ENCODE data around the gene FGR.

The FGR gene

DNA sequence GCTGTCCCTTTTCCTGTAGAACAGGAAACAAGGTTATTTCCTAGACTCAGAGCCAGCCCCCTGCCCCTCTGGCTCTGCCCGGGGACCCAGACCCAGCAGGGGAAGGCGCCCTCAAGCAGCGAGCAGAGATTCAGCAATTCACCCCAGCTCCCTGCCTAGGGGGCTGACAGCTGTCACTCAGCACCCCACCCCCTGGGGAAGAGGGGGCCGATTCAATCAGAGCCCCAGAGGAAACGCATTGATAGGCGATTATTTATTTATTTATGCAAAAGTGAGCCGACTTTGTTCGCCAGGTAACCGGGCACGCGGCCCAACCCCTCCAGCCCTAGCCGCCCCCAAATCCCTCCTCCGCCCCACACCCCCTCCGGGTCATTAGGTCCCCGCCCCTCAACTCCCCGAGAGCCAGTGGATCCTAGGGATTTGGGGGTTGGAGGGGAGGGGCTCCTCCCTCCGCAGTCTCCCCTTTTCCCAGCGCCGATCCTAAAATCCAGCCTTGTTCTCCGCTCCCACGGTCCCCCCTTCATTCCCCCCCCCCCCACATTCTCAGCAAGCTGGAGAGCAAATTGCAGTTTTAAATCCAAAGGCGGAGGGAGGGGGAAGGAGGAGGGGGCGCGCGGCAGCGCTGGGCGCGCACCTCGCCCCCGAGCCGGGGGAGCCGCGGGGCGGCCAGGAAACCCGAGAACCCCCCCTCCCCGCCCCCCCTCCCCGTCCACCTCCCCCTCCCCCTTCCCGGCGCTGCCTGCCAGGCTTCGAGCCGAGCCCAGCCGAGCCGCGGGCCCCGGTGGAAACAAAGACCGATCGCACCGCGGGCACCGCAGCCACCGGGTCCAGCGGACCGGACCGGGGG is 32.3 kb downstream of the FGR start:
- peak; percentile 21 to 66 (median 64) for DNase-seq
- Histone ChIP-seq H3K27me3 (replicated peaks in 2 of 5; ENCODE audit: control insufficient read depth in 4 of 5, insufficient read depth in 5 of 5, low read length in 4 of 5) (no peaks in the 10 kb centered on the region), H3K4me1 (ENCODE audit: control extremely low read depth in 1 of 4, control insufficient read depth in 4 of 4, insufficient read depth in 4 of 4, low read length in 3 of 4) (peaks cover 3 to 85% (median 79%) of the 10 kb centered on the region in 4 experiments), H3K4me3 (ENCODE audit: control insufficient read depth in 1 of 7, extremely low read depth in 1 of 7, insufficient read depth in 4 of 7, low read depth in 2 of 7, low read length in 6 of 7) (peak overlapping the region; percentile 74 to 89 (median 83)), H3K27ac (ENCODE audit: insufficient read depth in 1 of 2, low read depth in 1 of 2, low read length in 2 of 2, poor library complexity in 1 of 2, severe bottlenecking in 2 of 2) (peak overlapping the region in 1 of 2 experiments; percentile 79), H3K9me3 (ENCODE audit: control extremely low read depth in 1 of 5, control insufficient read depth in 4 of 5, insufficient read depth in 2 of 5, low read depth in 1 of 5, low read length in 4 of 5) (no peaks in the 10 kb centered on the region), H3K36me3 (ENCODE audit: control insufficient read depth in 4 of 4, insufficient read depth in 4 of 4, low read length in 3 of 4) (no peaks in the 10 kb centered on the region)
- POLR2A ChIA-PET, result interaction anchor here (1.3 to 1.8 kb wide), 3 partner anchors 34 to 113 kb away, joined by 4 to 5 read pairs (median 4); partner anchors contain the start of gene WASF2
- CTCF ChIA-PET, result interaction anchor here (0.9 to 5.5 kb wide), 10 partner anchors 19 to 301 kb away, joined by 3 to 44 read pairs (median 4); no protein-coding TSS in a partner anchor
- 0% methylated on average over 16 of the region's 54 CpGs for WGBS (ENCODE audit: insufficient coverage)

DNA sequence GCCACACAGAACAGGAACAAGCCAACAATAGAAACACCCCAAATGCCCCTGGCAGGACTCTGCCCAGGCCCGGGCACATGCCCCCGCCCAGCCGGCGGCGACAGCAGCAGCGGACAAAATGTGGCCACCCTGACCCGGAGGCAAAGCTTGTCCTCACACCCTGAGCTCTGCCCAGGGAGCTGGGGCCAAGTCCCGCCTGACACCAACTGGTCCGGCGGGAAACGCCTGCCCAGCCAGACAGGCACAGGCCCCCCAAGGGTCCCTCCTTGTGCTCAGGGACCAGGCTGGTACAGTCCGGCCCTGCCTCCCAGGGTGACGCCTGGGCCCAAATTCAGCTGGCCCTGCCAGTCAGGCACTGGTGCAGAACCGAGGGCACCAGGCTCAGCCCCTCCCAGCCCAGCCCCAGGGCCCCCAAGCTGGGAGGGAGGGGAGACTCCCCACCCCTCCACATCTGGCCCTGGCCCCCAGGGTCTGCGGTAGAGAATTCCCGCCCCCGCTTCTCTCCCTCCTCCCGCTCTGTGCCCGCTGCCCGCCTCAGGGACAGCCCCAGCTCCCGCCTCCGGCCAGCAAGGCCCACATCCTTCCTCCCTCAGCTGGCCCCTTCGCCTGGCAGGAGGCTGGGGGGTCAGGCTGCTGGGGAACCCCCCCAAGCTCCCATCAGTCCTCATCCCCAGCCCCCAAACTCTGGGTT is 33.1 kb downstream of the FGR start:
- peaks cover 3 to 85% (median 80%) of the 10 kb centered on the region in 4 experiments for H3K4me1 ChIP-seq (ENCODE audit: control extremely low read depth in 1 of 4, control insufficient read depth in 4 of 4, insufficient read depth in 4 of 4, low read length in 3 of 4)
- no peaks in the 10 kb centered on the region for H3K36me3 ChIP-seq (ENCODE audit: control insufficient read depth in 4 of 4, insufficient read depth in 4 of 4, low read length in 3 of 4)
- WGBS (ENCODE audit: insufficient coverage), result 3% methylated on average over 23 of the region's 23 CpGs
- peak overlapping the region; percentile 39 to 89 (median 81) for H3K4me3 ChIP-seq (ENCODE audit: control insufficient read depth in 1 of 7, extremely low read depth in 1 of 7, insufficient read depth in 4 of 7, low read depth in 2 of 7, low read length in 6 of 7)
- DNase-seq, result peak in 2 of 3 donors; percentile 34 to 56
- ChIA-PET CTCF (interaction anchor here (0.7 to 5.5 kb wide), 15 partner anchors 14 to 300 kb away, joined by 3 to 44 read pairs (median 4); no protein-coding TSS in a partner anchor), POLR2A (interaction anchor here (1.3 to 1.8 kb wide), 3 partner anchors 33 to 112 kb away, joined by 4 to 5 read pairs (median 4); partner anchors contain the start of gene WASF2)
- peak overlapping the region in 1 of 2 experiments; percentile 70 for H3K27ac ChIP-seq (ENCODE audit: insufficient read depth in 1 of 2, low read depth in 1 of 2, low read length in 2 of 2, poor library complexity in 1 of 2, severe bottlenecking in 2 of 2)
- H3K27me3 ChIP-seq (replicated peaks in 2 of 5; ENCODE audit: control insufficient read depth in 4 of 5, insufficient read depth in 5 of 5, low read length in 4 of 5), result no peaks in the 10 kb centered on the region
- H3K9me3 ChIP-seq (ENCODE audit: control extremely low read depth in 1 of 5, control insufficient read depth in 4 of 5, insufficient read depth in 2 of 5, low read depth in 1 of 5, low read length in 4 of 5), result no peaks in the 10 kb centered on the region

DNA sequence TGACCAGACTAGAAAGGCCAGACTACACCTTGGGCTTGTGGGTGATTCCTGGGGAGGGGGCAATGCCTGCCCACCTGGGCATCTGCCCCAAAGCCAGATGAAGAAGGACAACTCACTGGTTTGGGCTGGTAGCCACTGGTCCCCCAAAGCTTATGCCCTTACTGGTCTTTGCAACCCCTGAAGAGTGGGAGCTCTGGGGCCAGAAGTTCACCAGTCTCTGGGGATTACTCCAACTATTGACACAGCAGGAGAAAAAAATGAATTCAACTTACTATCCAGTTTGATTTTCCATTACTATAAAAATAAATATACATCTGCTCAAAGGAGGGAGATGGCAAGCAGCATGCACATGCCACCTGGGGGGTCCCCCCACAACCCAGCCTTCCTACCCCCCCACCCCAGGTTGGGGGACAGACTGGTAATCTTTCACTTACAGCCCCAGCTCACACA is 33.6 kb downstream of the FGR start:
- ChIA-PET POLR2A (interaction anchor here (1.3 to 1.8 kb wide), 3 partner anchors 33 to 112 kb away, joined by 4 to 5 read pairs (median 4); partner anchors contain the start of gene WASF2), CTCF (interaction anchor here (0.7 to 5.5 kb wide), 17 partner anchors 15 to 300 kb away, joined by 3 to 44 read pairs (median 4); no protein-coding TSS in a partner anchor)
- no peaks in the 10 kb centered on the region for H3K27me3 ChIP-seq (replicated peaks in 2 of 5; ENCODE audit: control insufficient read depth in 4 of 5, insufficient read depth in 5 of 5, low read length in 4 of 5)
- H3K4me1 ChIP-seq (ENCODE audit: control extremely low read depth in 1 of 4, control insufficient read depth in 4 of 4, insufficient read depth in 4 of 4, low read length in 3 of 4), result peaks cover 8 to 85% (median 80%) of the 10 kb centered on the region in 4 experiments
- H3K9me3 ChIP-seq (ENCODE audit: control extremely low read depth in 1 of 5, control insufficient read depth in 4 of 5, insufficient read depth in 2 of 5, low read depth in 1 of 5, low read length in 4 of 5), result no peaks in the 10 kb centered on the region
- H3K36me3 ChIP-seq (ENCODE audit: control insufficient read depth in 4 of 4, insufficient read depth in 4 of 4, low read length in 3 of 4), result no peaks in the 10 kb centered on the region
- peak in 1 of 3 donors; percentile 39 for DNase-seq
- peak overlapping the region in 1 of 2 experiments; percentile 54 for H3K27ac ChIP-seq (ENCODE audit: insufficient read depth in 1 of 2, low read depth in 1 of 2, low read length in 2 of 2, poor library complexity in 1 of 2, severe bottlenecking in 2 of 2)
- H3K4me3 ChIP-seq (ENCODE audit: control insufficient read depth in 1 of 7, extremely low read depth in 1 of 7, insufficient read depth in 4 of 7, low read depth in 2 of 7, low read length in 6 of 7), result peak overlapping the region in 5 of 7 experiments; percentile 57 to 89 (median 81)

DNA sequence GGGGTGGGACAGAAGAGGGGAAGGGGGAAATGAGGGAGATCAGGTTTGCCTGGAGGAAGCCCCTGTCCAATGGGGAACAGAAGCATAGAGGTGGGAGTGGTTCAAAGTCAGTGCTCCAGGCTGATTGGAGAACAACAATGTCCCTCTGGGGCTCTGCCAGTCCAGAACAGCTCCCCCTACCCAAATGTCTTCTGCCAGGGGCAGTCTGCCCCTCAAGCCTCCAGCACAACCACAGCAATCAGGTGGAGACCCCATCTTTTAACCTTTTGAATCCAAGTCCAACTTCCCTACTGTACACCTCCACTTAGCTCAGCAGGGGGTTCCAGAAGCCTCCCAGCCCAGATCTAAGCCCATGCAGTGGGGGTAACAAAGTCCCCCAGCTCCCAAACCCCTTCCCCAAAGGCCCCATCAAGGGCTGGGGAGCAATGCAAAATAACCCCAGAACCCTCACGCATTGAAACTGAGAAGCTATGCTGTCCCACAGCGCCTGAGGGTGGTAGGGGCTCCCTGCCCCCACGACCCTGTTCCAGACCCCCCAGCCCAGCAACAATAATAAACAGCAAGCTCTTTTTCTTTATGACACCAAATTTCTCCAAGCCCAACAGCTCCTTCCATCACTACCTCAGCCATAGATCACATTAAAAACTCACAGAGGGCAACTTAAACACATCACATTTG is 34.3 kb downstream of the FGR start:
- peak overlapping the region in 1 of 2 experiments; percentile 49 for H3K27ac ChIP-seq (ENCODE audit: insufficient read depth in 1 of 2, low read depth in 1 of 2, low read length in 2 of 2, poor library complexity in 1 of 2, severe bottlenecking in 2 of 2)
- POLR2A ChIA-PET, result interaction anchor here (1.8 kb wide), 1 partner anchor 111 kb away, joined by 4 read pairs; the partner anchor contains the start of gene WASF2
- H3K36me3 ChIP-seq (ENCODE audit: control insufficient read depth in 4 of 4, insufficient read depth in 4 of 4, low read length in 3 of 4), result no peaks in the 10 kb centered on the region
- H3K4me1 ChIP-seq (ENCODE audit: control extremely low read depth in 1 of 4, control insufficient read depth in 4 of 4, insufficient read depth in 4 of 4, low read length in 3 of 4), result peaks cover 9 to 85% (median 80%) of the 10 kb centered on the region in 4 experiments
- DNase-seq, result peak; percentile 48 to 71 (median 60)
- CTCF ChIA-PET, result interaction anchor here (0.8 to 5.5 kb wide), 17 partner anchors 9 to 223 kb away, joined by 3 to 44 read pairs (median 4); no protein-coding TSS in a partner anchor
- H3K9me3 ChIP-seq (ENCODE audit: control extremely low read depth in 1 of 5, control insufficient read depth in 4 of 5, insufficient read depth in 2 of 5, low read depth in 1 of 5, low read length in 4 of 5), result no peaks in the 10 kb centered on the region
- peak overlapping the region in 2 of 7 experiments; percentile 48 to 83 for H3K4me3 ChIP-seq (ENCODE audit: control insufficient read depth in 1 of 7, extremely low read depth in 1 of 7, insufficient read depth in 4 of 7, low read depth in 2 of 7, low read length in 6 of 7)
- WGBS (ENCODE audit: insufficient coverage), result 82% methylated on average over 2 of the region's 3 CpGs
- no peaks in the 10 kb centered on the region for H3K27me3 ChIP-seq (replicated peaks in 2 of 5; ENCODE audit: control insufficient read depth in 4 of 5, insufficient read depth in 5 of 5, low read length in 4 of 5)

DNA sequence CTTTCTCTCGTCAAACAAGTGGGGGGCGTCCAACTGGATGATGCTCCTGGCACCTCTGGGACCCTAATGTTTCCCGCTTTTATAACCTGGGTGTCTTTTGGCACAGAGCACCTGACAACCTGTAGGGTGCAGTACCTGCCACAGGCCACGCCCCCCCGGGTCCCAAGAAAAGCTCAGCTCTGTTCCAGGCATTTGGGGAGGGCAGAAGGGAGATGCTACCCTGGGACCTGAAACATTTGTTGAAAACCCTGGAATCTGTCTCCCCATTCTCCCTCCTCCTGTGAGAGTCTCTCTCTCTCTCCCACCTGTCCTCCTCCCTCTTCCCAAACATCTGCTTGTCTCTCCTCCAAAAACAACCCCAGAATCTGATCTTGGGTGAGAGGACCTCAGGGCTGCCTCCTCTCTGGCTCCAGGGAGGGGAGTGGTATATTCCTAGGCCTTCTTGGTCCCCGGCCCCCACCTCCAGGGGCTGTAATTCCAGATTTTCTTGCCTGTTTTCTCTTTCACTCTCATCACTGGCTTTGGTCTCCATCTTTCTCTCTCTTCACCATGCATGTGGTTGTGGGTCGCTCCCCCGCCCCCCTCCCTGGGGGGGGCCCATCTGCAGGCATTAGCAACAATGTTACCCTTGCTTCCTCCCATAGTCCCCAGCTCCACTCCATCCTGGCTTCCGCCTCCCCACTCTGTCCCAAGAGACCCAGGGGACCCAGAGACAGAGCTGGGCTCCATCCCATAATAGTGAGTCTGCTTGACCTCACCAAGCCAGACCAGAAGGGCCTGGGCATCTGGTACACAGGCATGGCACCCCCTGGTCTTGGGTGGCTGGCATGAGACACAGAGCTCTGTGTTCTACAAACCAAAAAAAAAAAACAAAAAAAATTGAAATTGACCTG is 35.1 kb downstream of the FGR start:
- 30% methylated on average over 6 of the region's 9 CpGs for WGBS (ENCODE audit: insufficient coverage)
- Histone ChIP-seq H3K4me1 (ENCODE audit: control extremely low read depth in 1 of 4, control insufficient read depth in 4 of 4, insufficient read depth in 4 of 4, low read length in 3 of 4) (peaks cover 10 to 85% (median 82%) of the 10 kb centered on the region in 4 experiments), H3K4me3 (ENCODE audit: control insufficient read depth in 1 of 7, extremely low read depth in 1 of 7, insufficient read depth in 4 of 7, low read depth in 2 of 7, low read length in 6 of 7) (peak overlapping the region in 6 of 7 experiments; percentile 15 to 83 (median 42))

More for the DNA sequence above, 35.1 kb downstream of the FGR start:
- H3K36me3 ChIP-seq (ENCODE audit: control insufficient read depth in 4 of 4, insufficient read depth in 4 of 4, low read length in 3 of 4), result no peaks in the 10 kb centered on the region
- ChIA-PET POLR2A (interaction anchor here (0.6 to 0.9 kb wide), 3 partner anchors 19 to 66 kb away, joined by 3 read pairs; no protein-coding TSS in a partner anchor), CTCF (interaction anchor here (0.8 to 5.5 kb wide), 17 partner anchors 9 to 223 kb away, joined by 3 to 44 read pairs (median 5); no protein-coding TSS in a partner anchor)
- peak overlapping the region in 1 of 2 experiments; percentile 49 for H3K27ac ChIP-seq (ENCODE audit: insufficient read depth in 1 of 2, low read depth in 1 of 2, low read length in 2 of 2, poor library complexity in 1 of 2, severe bottlenecking in 2 of 2)
- DNase-seq, result no peak
- H3K27me3 ChIP-seq (replicated peaks in 2 of 5; ENCODE audit: control insufficient read depth in 4 of 5, insufficient read depth in 5 of 5, low read length in 4 of 5), result no peaks in the 10 kb centered on the region
- no peaks in the 10 kb centered on the region for H3K9me3 ChIP-seq (ENCODE audit: control extremely low read depth in 1 of 5, control insufficient read depth in 4 of 5, insufficient read depth in 2 of 5, low read depth in 1 of 5, low read length in 4 of 5)

Data from common myeloid progenitor, CD34-positive (primary cell).